SIG-M5 treated with dmso at 0.1 percent for 504 hours (cell line): Measurements from ENCODE around the gene FAM209A.
"Not testable (repeated sequence)": the region's sequence is repeated elsewhere in the genome, so short reads cannot be mapped to it uniquely, and the experiment has no call there.

ENCODE experiments used
- DNase-seq: peaks from one replicate; lab custom pipeline; 2025; ENCODE audit not compliant: unreplicated experiment; lab: John Stamatoyannopoulos, UW

The FAM209A gene

GRCh38 chr20:56524444-56524843 is at the start of gene FAM209A:
FAM209A (plus strand) TSS chr20:56524744; CDS start chr20:56524809, 65 bp downstream.
- DNase-seq: not testable (repeated sequence)

GRCh38 chr20:56483970-56484369 is 40.6 kb upstream of the FAM209A start:
- no peak for DNase-seq

GRCh38 chr20:56487216-56487615 is 37.3 kb upstream of the FAM209A start:
- no peak for DNase-seq

- DNase-seq: no peak
Measured at GRCh38 chr20:56488566-56488965, 36.0 kb upstream of the FAM209A start.

- DNase-seq: no peak
Measured at GRCh38 chr20:56501116-56501515, 23.4 kb upstream of the FAM209A start.

- DNase-seq: no peak
Measured at GRCh38 chr20:56503916-56504315, 20.6 kb upstream of the FAM209A start.

GRCh38 chr20:56504373-56505005 is 20.1 kb upstream of the FAM209A start:
- DNase-seq: no peak

GRCh38 chr20:56506103-56506502 is 18.4 kb upstream of the FAM209A start:
- no peak for DNase-seq

- DNase-seq: no peak
Measured at GRCh38 chr20:56511926-56512325, 12.6 kb upstream of the FAM209A start.

GRCh38 chr20:56513161-56514150 is 11.1 kb upstream of the FAM209A start:
- no peak for DNase-seq

- no peak for DNase-seq
Measured at GRCh38 chr20:56516631-56517030, 7.9 kb upstream of the FAM209A start.

GRCh38 chr20:56517211-56517610 is 7.3 kb upstream of the FAM209A start:
- no peak for DNase-seq

GRCh38 chr20:56517641-56518040 is 6.9 kb upstream of the FAM209A start:
- no peak for DNase-seq

- DNase-seq: no peak
Measured at GRCh38 chr20:56518126-56518525, 6.4 kb upstream of the FAM209A start.

- no peak for DNase-seq
Measured at GRCh38 chr20:56518721-56519398, 5.7 kb upstream of the FAM209A start.

GRCh38 chr20:56519551-56519950 is 5.0 kb upstream of the FAM209A start:
- no peak for DNase-seq

- no peak for DNase-seq
Measured at GRCh38 chr20:56520180-56520579, 4.4 kb upstream of the FAM209A start.

- DNase-seq: not testable (repeated sequence)
Measured at GRCh38 chr20:56520746-56521354, 3.7 kb upstream of the FAM209A start.

GRCh38 chr20:56522311-56522710 is 2.2 kb upstream of the FAM209A start:
- DNase-seq: no peak

GRCh38 chr20:56527521-56527920 is 3.0 kb downstream of the FAM209A start:
- DNase-seq: no peak

- not testable (repeated sequence) for DNase-seq
Measured at GRCh38 chr20:56532946-56533345, 8.4 kb downstream of the FAM209A start, which contains the start of gene FAM209B. FAM209B (plus strand) TSS chr20:56533246; CDS start chr20:56533342, 96 bp downstream.
